ENCODE measurements around the gene ILK. TPM values are rescaled to one million over a fixed set of nuclear protein-coding genes. Genes with fewer than 3 reads are reported as not detected.

ILK gene
- total RNA-seq, 1 experiment from 2014 or later = 117 TPM

DNA sequence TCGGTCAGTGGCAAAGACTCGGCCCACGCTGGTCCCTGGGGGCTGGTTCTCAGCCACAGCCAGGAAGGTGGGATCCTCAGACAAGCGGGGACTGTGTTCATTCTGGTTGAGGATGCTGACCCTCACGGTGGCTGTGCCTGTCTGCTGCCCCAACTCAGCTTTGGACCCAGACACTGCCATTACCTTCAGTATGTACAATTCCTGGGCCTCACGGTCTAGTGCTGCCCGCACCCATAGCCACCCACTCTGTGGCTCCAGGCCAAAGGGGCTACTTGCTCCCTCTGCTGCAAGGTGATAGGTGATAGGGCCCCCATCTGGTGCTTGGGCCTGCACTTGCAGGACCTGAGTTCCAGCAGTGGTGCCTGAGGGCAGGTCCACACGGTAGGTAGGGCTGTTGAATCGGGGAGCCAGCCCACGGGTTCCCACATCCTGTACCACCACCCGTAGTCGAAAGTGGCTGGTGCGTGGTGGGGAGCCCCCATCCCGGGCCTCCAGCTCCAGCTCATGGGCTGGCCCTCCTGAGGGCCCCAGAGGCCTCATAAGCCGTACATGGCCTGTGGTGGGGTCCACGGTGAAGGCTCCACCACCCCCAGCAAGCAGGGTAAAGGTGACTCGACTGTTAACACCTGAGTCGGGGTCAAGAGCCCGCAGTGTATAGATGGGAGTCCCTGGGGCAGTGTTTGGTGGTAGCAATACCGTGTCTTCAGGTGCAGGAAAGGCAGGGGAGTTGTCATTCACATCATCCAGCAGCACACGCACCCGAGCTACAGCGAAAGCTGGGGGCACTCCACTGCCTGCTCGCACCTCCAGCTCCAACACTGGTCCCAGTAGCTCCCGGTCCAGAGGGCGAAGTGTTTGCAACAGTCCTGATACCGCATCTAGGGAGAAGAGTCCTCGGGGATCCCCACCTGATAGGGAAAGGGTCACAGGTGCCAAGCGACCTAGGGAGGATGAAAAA, 28.8 kb downstream of the ILK start:
- Mint-ChIP-seq H3K36me3 (ENCODE audit: insufficient read depth, unreplicated experiment) (no peaks in the 10 kb centered on the region), H3K27ac (ENCODE audit: unreplicated experiment) (no peak overlapping the region), H3K4me3 (ENCODE audit: unreplicated experiment) (no peak overlapping the region), H3K27me3 (ENCODE audit: insufficient read depth, unreplicated experiment) (no peaks in the 10 kb centered on the region), H3K4me1 (ENCODE audit: low read depth, unreplicated experiment) (no peaks in the 10 kb centered on the region), H3K9me3 (ENCODE audit: unreplicated experiment) (no peaks in the 10 kb centered on the region)
- TF ChIP-seq, protein P1, sequence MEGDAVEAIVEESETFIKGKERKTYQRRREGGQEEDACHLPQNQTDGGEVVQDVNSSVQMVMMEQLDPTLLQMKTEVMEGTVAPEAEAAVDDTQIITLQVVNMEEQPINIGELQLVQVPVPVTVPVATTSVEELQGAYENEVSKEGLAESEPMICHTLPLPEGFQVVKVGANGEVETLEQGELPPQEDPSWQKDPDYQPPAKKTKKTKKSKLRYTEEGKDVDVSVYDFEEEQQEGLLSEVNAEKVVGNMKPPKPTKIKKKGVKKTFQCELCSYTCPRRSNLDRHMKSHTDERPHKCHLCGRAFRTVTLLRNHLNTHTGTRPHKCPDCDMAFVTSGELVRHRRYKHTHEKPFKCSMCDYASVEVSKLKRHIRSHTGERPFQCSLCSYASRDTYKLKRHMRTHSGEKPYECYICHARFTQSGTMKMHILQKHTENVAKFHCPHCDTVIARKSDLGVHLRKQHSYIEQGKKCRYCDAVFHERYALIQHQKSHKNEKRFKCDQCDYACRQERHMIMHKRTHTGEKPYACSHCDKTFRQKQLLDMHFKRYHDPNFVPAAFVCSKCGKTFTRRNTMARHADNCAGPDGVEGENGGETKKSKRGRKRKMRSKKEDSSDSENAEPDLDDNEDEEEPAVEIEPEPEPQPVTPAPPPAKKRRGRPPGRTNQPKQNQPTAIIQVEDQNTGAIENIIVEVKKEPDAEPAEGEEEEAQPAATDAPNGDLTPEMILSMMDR (IDR thresholded peaks at IDR 0.05; ENCODE audit: insufficient read depth in 1 of 2, low read depth in 1 of 2, low read length in 1 of 2, severe bottlenecking in 1 of 2, unreplicated experiment in 1 of 2) = no peak
- peaks cover 11% of the 10 kb centered on the region for H3K4me1 ChIP-seq
- H3K27me3 ChIP-seq (replicated peaks; ENCODE audit: control insufficient read depth, insufficient read depth, low read length) = no peaks in the 10 kb centered on the region; the same call in 1 of the 2 replicates
- CTCF ChIA-PET = no interaction called here
- no peak overlapping the region for H3K4me3 ChIP-seq (ENCODE audit: low read depth, low read length)
- POLR2A ChIA-PET = no interaction called here
- intact Hi-C loops (cut with micrococcal nuclease; ENCODE audit: unreplicated experiment) = no loop called here
- BruUV-seq (replicated peaks) = no TSS peak
- DNase-seq = no peak
- H3K9me3 ChIP-seq = no peaks in the 10 kb centered on the region
- no peaks in the 10 kb centered on the region for H3K36me3 ChIP-seq (ENCODE audit: control insufficient read depth, insufficient read depth, low read length)

DNA sequence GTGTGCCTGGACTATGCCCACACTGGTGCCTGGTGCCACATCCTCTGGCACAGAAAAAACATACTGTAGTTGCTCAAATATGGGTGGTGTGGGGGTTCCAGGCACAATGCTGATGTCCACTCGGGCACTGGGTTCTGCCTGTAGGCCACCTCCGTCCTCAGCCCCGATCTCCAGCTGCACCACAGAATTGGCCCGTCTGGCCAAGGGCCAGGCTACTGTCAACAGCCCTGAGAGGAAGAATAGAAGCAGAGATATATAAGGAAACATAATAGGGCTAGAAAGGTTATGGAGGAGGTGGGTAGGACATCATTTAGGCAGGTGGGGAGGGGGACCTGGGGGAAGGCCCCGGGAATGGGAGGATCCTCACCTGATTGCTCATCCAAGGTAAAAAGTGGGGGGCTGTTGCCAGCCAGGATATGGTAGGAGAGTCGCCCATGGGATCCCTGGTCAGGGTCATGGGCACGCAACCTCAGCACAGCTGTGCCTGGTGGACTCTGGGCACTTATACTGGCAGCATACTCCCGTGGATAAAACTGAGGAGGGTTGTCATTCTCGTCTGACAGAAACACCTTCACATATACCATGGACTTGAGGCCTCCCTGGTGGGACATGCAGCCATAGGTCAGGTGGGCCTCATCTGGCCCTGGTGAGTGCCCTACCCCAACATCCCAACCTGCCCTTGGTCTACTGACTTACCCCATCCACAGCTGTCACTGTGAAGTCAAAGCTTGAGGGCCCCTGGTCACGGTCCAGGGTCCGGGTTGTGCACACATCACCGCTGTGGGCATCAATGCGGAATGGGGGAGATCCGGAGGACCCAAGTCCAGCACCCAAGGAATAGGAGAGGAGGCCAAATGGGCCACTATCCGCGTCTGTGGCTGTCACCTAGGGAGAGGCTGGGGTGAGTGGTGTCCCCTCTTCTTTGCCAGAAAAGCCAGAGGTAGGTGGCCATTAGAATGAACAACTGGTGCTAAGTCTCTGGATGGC, 30.1 kb downstream of the ILK start:
- peaks cover 20% of the 10 kb centered on the region for H3K4me1 ChIP-seq
- no peak overlapping the region for H3K4me3 Mint-ChIP-seq (ENCODE audit: unreplicated experiment)
- no peak overlapping the region for H3K27ac Mint-ChIP-seq (ENCODE audit: unreplicated experiment)
- no peaks in the 10 kb centered on the region for H3K9me3 ChIP-seq
- no TSS peak for BruUV-seq (replicated peaks)
- intact Hi-C loops (cut with micrococcal nuclease; ENCODE audit: unreplicated experiment) = no loop called here
- H3K4me3 ChIP-seq (ENCODE audit: low read depth, low read length) = no peak overlapping the region
- POLR2A ChIA-PET = no interaction called here
- H3K4me1 Mint-ChIP-seq (ENCODE audit: low read depth, unreplicated experiment) = no peaks in the 10 kb centered on the region
- DNase-seq = no peak
- H3K27me3 Mint-ChIP-seq (ENCODE audit: insufficient read depth, unreplicated experiment) = no peaks in the 10 kb centered on the region
- CTCF ChIA-PET = no interaction called here
- no peaks in the 10 kb centered on the region for H3K36me3 Mint-ChIP-seq (ENCODE audit: insufficient read depth, unreplicated experiment)
- no peaks in the 10 kb centered on the region; the same call in 1 of the 2 replicates for H3K27me3 ChIP-seq (replicated peaks; ENCODE audit: control insufficient read depth, insufficient read depth, low read length)
- no peaks in the 10 kb centered on the region for H3K9me3 Mint-ChIP-seq (ENCODE audit: unreplicated experiment)
- H3K36me3 ChIP-seq (ENCODE audit: control insufficient read depth, insufficient read depth, low read length) = no peaks in the 10 kb centered on the region
- TF ChIP-seq, protein P1 (IDR thresholded peaks at IDR 0.05; ENCODE audit: insufficient read depth in 1 of 2, low read depth in 1 of 2, low read length in 1 of 2, severe bottlenecking in 1 of 2, unreplicated experiment in 1 of 2) = no peak

DNA sequence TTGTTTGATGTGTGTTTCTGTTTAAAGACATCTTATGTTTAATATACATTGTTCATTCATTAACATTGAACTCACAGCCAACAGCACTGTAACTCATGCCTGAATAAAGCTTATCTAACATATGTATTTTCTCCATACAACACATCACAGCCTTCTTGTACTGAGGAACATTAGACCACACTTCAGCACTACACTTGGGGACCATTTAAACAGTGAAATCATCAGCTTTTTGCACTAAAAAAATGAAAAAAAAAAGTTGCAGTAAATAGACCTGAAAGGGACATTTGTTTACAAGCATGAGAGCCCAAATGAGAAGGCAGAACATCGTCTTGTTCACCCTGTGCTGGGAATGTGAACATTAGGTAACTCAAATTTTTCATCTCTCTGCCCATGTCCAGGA, 31.0 kb downstream of the ILK start:
- intact Hi-C loops (cut with micrococcal nuclease; ENCODE audit: unreplicated experiment) = no loop called here
- DNase-seq = no peak
- Histone ChIP-seq H3K4me3 (ENCODE audit: low read depth, low read length) (no peak overlapping the region), H3K9me3 (no peaks in the 10 kb centered on the region), H3K4me1 (peaks cover 20% of the 10 kb centered on the region), H3K36me3 (ENCODE audit: control insufficient read depth, insufficient read depth, low read length) (no peaks in the 10 kb centered on the region), H3K27me3 (replicated peaks; ENCODE audit: control insufficient read depth, insufficient read depth, low read length) (no peaks in the 10 kb centered on the region; the same call in 1 of the 2 replicates)
- Mint-ChIP-seq H3K36me3 (ENCODE audit: insufficient read depth, unreplicated experiment) (no peaks in the 10 kb centered on the region), H3K9me3 (ENCODE audit: unreplicated experiment) (no peaks in the 10 kb centered on the region), H3K27ac (ENCODE audit: unreplicated experiment) (no peak overlapping the region), H3K4me1 (ENCODE audit: low read depth, unreplicated experiment) (no peaks in the 10 kb centered on the region), H3K4me3 (ENCODE audit: unreplicated experiment) (no peak overlapping the region), H3K27me3 (ENCODE audit: insufficient read depth, unreplicated experiment) (no peaks in the 10 kb centered on the region)
- TF ChIP-seq, protein P1 (IDR thresholded peaks at IDR 0.05; ENCODE audit: insufficient read depth in 1 of 2, low read depth in 1 of 2, low read length in 1 of 2, severe bottlenecking in 1 of 2, unreplicated experiment in 1 of 2) = no peak
- no TSS peak for BruUV-seq (replicated peaks)
- POLR2A ChIA-PET = no interaction called here
- CTCF ChIA-PET = no interaction called here

Data from Caco-2 (cell line).